DND-41 (cell line): Measurements from ENCODE around the gene DAAM2.

Source experiments
- ATAC-seq: fragments of 200-7000 bp; cut with Tn5 transposase; 3 replicates; pipeline ENCODE4 v1.9.1; 2021; ENCODE audit warnings: low read depth; ENCODE audit not compliant: insufficient read depth
- DNase-seq: peaks from one replicate; pipeline ENCODE4 v3.0.0-alpha.2; 2020
- H2AFZ ChIP-seq: 2 replicates; pipeline ENCODE4 v1.6.0; 2012; ENCODE audit warnings: low read depth, low read length
- H3K27ac ChIP-seq: 2 replicates; pipeline ENCODE4 v1.5.1; 2012; ENCODE audit warnings: low read length, inconsistent platforms
- H3K27me3 ChIP-seq: fragments of 200-600 bp; sonication (generic); 2 replicates; pipeline ENCODE4 v1.6.0; 2012; ENCODE audit warnings: low read length, mild to moderate bottlenecking, inconsistent platforms; ENCODE audit not compliant: insufficient read depth, poor library complexity
- H3K36me3 ChIP-seq: 2 replicates; pipeline ENCODE4 v1.5.1; 2012; ENCODE audit warnings: low read length, inconsistent platforms; ENCODE audit not compliant: insufficient read depth
- H3K4me1 ChIP-seq: 2 replicates; pipeline ENCODE4 v1.5.1; 2012; ENCODE audit warnings: mild to moderate bottlenecking, low read length; ENCODE audit not compliant: insufficient read depth
- H3K4me2 ChIP-seq: 2 replicates; pipeline ENCODE4 v1.6.0; 2012; ENCODE audit warnings: mild to moderate bottlenecking, moderate library complexity, low read length, inconsistent platforms; ENCODE audit not compliant: insufficient read depth
- H3K4me3 ChIP-seq, 2 experiments: fragments of 200-600 bp in 1 of 2; shearing (Covaris generic) in 1 of 2; 2 replicates each; pipeline ENCODE4 v1.5.1; 2012 to 2016; ENCODE audit warnings: inconsistent platforms in 2 of 2, low read length in 2 of 2, mild to moderate bottlenecking in 2 of 2, low read depth in 1 of 2, moderate library complexity in 1 of 2
- H3K79me2 ChIP-seq: 2 replicates; pipeline ENCODE4 v1.6.0; 2012; ENCODE audit warnings: low read length, inconsistent platforms; ENCODE audit not compliant: insufficient read depth
- H3K9ac ChIP-seq: 2 replicates; pipeline ENCODE4 v1.6.0; 2012; ENCODE audit warnings: low read depth, mild to moderate bottlenecking, inconsistent platforms, low read length, moderate library complexity
- H3K9me3 ChIP-seq: 2 replicates; pipeline ENCODE4 v1.5.1; 2012; ENCODE audit warnings: low read length, moderate library complexity, mild to moderate bottlenecking, inconsistent platforms; ENCODE audit not compliant: insufficient read depth, severe bottlenecking
- H4K20me1 ChIP-seq: 2 replicates; pipeline ENCODE4 v1.6.0; 2012; ENCODE audit warnings: low read length; ENCODE audit not compliant: insufficient read depth
- CTCF ChIP-seq: IDR thresholded peaks from 2 replicates; pipeline ENCODE4 v1.5.1; 2012; ENCODE audit warnings: borderline replicate concordance, low read length, moderate library complexity, mild to moderate bottlenecking; ENCODE audit not compliant: poor library complexity, severe bottlenecking; ENCODE audit errors: extremely low read depth
- EZH2 ChIP-seq: IDR thresholded peaks from 3 replicates; pipeline ENCODE4 v1.6.1; 2012; ENCODE audit warnings: borderline replicate concordance, low read depth, mild to moderate bottlenecking, moderate library complexity, low read length, inconsistent platforms; ENCODE audit not compliant: severe bottlenecking

The DAAM2 gene

GRCh38 chr6:39797751-39798150, 5.6 kb downstream of the DAAM2 start:
- Histone ChIP-seq H4K20me1 (no peaks in the 10 kb centered on the region), H3K9ac (no peak overlapping the region), H2AFZ (no peak overlapping the region), H3K27ac (no peak overlapping the region), H3K9me3 (no peaks in the 10 kb centered on the region), H3K27me3 (peaks cover 9% of the 10 kb centered on the region), H3K4me2 (no peak overlapping the region), H3K4me3 (no peak overlapping the region), H3K36me3 (no peaks in the 10 kb centered on the region), H3K4me1 (no peaks in the 10 kb centered on the region), H3K79me2 (no peaks in the 10 kb centered on the region)
- DNase-seq (no peak), ATAC-seq (no peak)
- TF ChIP-seq EZH2 = no peak
- TF ChIP-seq CTCF = no peak

GRCh38 chr6:39800034-39801032, 8.2 kb downstream of the DAAM2 start:
- H3K27me3 ChIP-seq = no peaks in the 10 kb centered on the region
- H3K4me2 ChIP-seq = no peak overlapping the region
- H3K36me3 ChIP-seq = no peaks in the 10 kb centered on the region
- no peak overlapping the region for H3K9ac ChIP-seq
- no peaks in the 10 kb centered on the region for H3K4me1 ChIP-seq
- no peaks in the 10 kb centered on the region for H3K79me2 ChIP-seq
- no peak overlapping the region for H3K4me3 ChIP-seq
- H3K9me3 ChIP-seq = no peaks in the 10 kb centered on the region
- TF ChIP-seq CTCF (no peak), EZH2 (no peak)
- H4K20me1 ChIP-seq = no peaks in the 10 kb centered on the region
- no peak overlapping the region for H2AFZ ChIP-seq
- no peak for ATAC-seq
- no peak overlapping the region for H3K27ac ChIP-seq
- no peak for DNase-seq

- H3K36me3 ChIP-seq = no peaks in the 10 kb centered on the region
- H2AFZ ChIP-seq = no peak overlapping the region
- no peaks in the 10 kb centered on the region for H3K79me2 ChIP-seq
- no peak overlapping the region for H3K4me2 ChIP-seq
- no peak overlapping the region for H3K27ac ChIP-seq
- H3K4me1 ChIP-seq = no peaks in the 10 kb centered on the region
- no peak for DNase-seq
- TF ChIP-seq CTCF (no peak), EZH2 (no peak)
- no peak overlapping the region for H3K9ac ChIP-seq
- no peak for ATAC-seq
- H4K20me1 ChIP-seq = no peaks in the 10 kb centered on the region
- H3K27me3 ChIP-seq = no peaks in the 10 kb centered on the region
- no peaks in the 10 kb centered on the region for H3K9me3 ChIP-seq
- H3K4me3 ChIP-seq = no peak overlapping the region
Observed at GRCh38 chr6:39801456-39802251, 9.5 kb downstream of the DAAM2 start.
